ENCODE results near the gene ESR1.

- TF ChIP-seq POLR2AphosphoS5 (IDR thresholded peaks at IDR 0.05), result no peak
- no peak for TF ChIP-seq CTCF (IDR thresholded peaks at IDR 0.05)
- no peak for TF ChIP-seq POLR2A (IDR thresholded peaks at IDR 0.05; ENCODE audit: low read depth)
- TF ChIP-seq EP300 (IDR thresholded peaks at IDR 0.05), result no peak
Measured at GRCh38 chr6:151885234-151885633, 77.8 kb downstream of the ESR1 start.

Data from esophagus muscularis mucosa (tissue), 4 donors.